PC-3 (cell line): ENCODE measurements around the gene MPZL1. TPM values are rescaled to one million over a fixed set of nuclear protein-coding genes. Genes with fewer than 3 reads are reported as not detected.

Experiments
- ATAC-seq: fragments of 200-7000 bp; cut with Tn5 transposase; 2 replicates; pipeline ENCODE4 v1.9.1; 2020; ENCODE audit warnings: mild to moderate bottlenecking, moderate library complexity
- BruUV-seq: library from RNA; stranded (reverse); fragments of 400-500 nt; replicated peaks from 2 replicates; lab custom pipeline; 2021; lab: Mats Ljungman, UMichigan
- CTCF ChIA-PET: fragments of 300-600 bp; sonication (Branson Sonifier 250); formaldehyde crosslinking; loops from one replicate; lab custom pipeline; 2022; ENCODE audit warnings: antibody characterized with exemption; lab: Charles Lee
- POLR2A ChIA-PET: fragments of 300-600 bp; sonication (Branson Sonifier 250); formaldehyde crosslinking; loops from one replicate; lab custom pipeline; 2022; ENCODE audit warnings: antibody characterized with exemption; ENCODE audit not compliant: unreplicated experiment; lab: Charles Lee
- DNase-seq: peaks from one replicate; pipeline ENCODE4 v3.0.0-alpha.2; 2015
- H2AFZ ChIP-seq: fragments of 300-600 bp; sonication (generic); 2 replicates; pipeline ENCODE4 v1.6.0; 2016; ENCODE audit warnings: antibody characterized with exemption, low read length
- H3F3A ChIP-seq: fragments of 300-600 bp; sonication (generic); one replicate; pipeline ENCODE4 v1.6.0; 2017; ENCODE audit warnings: antibody characterized with exemption, low read length, control low read depth, mild to moderate bottlenecking; ENCODE audit not compliant: unreplicated experiment
- H3K27ac ChIP-seq: fragments of 300-600 bp; sonication (generic); 2 replicates; pipeline ENCODE4 v1.5.1; 2016; ENCODE audit warnings: mild to moderate bottlenecking, low read length
- H3K27me3 ChIP-seq: fragments of 300-600 bp; sonication (generic); 2 replicates; pipeline ENCODE4 v1.6.1; 2016; ENCODE audit warnings: low read length, mixed read lengths
- H3K36me3 ChIP-seq: fragments of 300-600 bp; sonication (generic); 2 replicates; pipeline ENCODE4 v1.6.1; 2016; ENCODE audit warnings: low read depth, mixed run types, low read length, mixed read lengths
- H3K4me1 ChIP-seq: fragments of 300-600 bp; sonication (generic); 2 replicates; pipeline ENCODE4 v1.5.1; 2016; ENCODE audit warnings: low read length; ENCODE audit not compliant: insufficient read depth
- H3K4me2 ChIP-seq: fragments of 300-600 bp; sonication (generic); 2 replicates; pipeline ENCODE4 v1.6.0; 2016; ENCODE audit warnings: low read length
- H3K4me3 ChIP-seq: fragments of 300-600 bp; sonication (generic); 2 replicates; pipeline ENCODE4 v1.5.1; 2016; ENCODE audit warnings: mild to moderate bottlenecking, low read length, mixed read lengths
- H3K79me2 ChIP-seq: fragments of 300-600 bp; sonication (generic); 2 replicates; pipeline ENCODE4 v1.6.1; 2017; ENCODE audit warnings: low read length, mixed read lengths
- H3K9ac ChIP-seq: fragments of 300-600 bp; sonication (generic); 2 replicates; pipeline ENCODE4 v1.6.0; 2016; ENCODE audit warnings: mild to moderate bottlenecking, low read length
- H3K9me2 ChIP-seq: fragments of 300-600 bp; sonication (generic); replicated peaks from 2 replicates; pipeline ENCODE4 v1.6.1; 2016; ENCODE audit warnings: mixed run types, low read length, mixed read lengths
- H3K9me3 ChIP-seq: fragments of 300-600 bp; sonication (generic); 2 replicates; pipeline ENCODE4 v1.6.1; 2016; ENCODE audit warnings: low read length, mixed read lengths
- H4K20me1 ChIP-seq: fragments of 300-600 bp; sonication (generic); 2 replicates; pipeline ENCODE4 v1.6.1; 2016; ENCODE audit warnings: low read length, mixed read lengths
- CTCF ChIP-seq: fragments of 300-600 bp; sonication (generic); conservative IDR thresholded peaks from 2 replicates; pipeline ENCODE4 v1.5.1; 2017; ENCODE audit warnings: antibody characterized with exemption, low read depth, mild to moderate bottlenecking, low read length
- EZH2 ChIP-seq: fragments of 300-600 bp; sonication (generic); IDR thresholded peaks from one replicate; pipeline ENCODE4 v1.6.1; 2017; ENCODE audit warnings: antibody characterized with exemption, mild to moderate bottlenecking, low read length; ENCODE audit not compliant: unreplicated experiment
- EZH2phosphoT487 ChIP-seq: fragments of 300-600 bp; sonication (generic); IDR thresholded peaks from 2 replicates; pipeline ENCODE4 v1.6.1; 2018; ENCODE audit warnings: mild to moderate bottlenecking, antibody characterized with exemption, low read length, borderline replicate concordance
- intact Hi-C: fragments of 100-400 bp; cut with micrococcal nuclease; formaldehyde crosslinking; loops from 2 replicates; pipeline ENCODE4 v1.9.0; 2023
- total RNA-seq: library from RNA; depleted of rRNA; stranded (reverse); fragments of >200 nt; gene quantifications from 2 replicates; pipeline ENCODE4 v1.2.3, GENCODE V29; 2014

The MPZL1 gene
- total RNA-seq, 1 experiment from 2014 or later: 86.5 TPM

GRCh38 chr1:167698313-167698712, 23.5 kb upstream of the MPZL1 start:
- Histone ChIP-seq H3K4me2 (no peak overlapping the region), H2AFZ (no peak overlapping the region)
- peak; percentile 29; the same call in 1 of the 2 replicates for ATAC-seq

GRCh38 chr1:167701510-167701909, 20.3 kb upstream of the MPZL1 start:
- no peaks in the 10 kb centered on the region for H3K36me3 ChIP-seq
- no peak for TF ChIP-seq CTCF
- no peak for TF ChIP-seq EZH2phosphoT487
- TF ChIP-seq EZH2: no peak
- H2AFZ ChIP-seq: no peak overlapping the region
- H3K27me3 ChIP-seq: peaks cover 55% of the 10 kb centered on the region
- H3K79me2 ChIP-seq: no peaks in the 10 kb centered on the region
- no peaks in the 10 kb centered on the region for H3K4me1 ChIP-seq
- H3K4me3 ChIP-seq: no peak overlapping the region
- CTCF ChIA-PET: no interaction called here
- H3F3A ChIP-seq: no peaks in the 10 kb centered on the region
- no TSS peak for BruUV-seq
- H3K9ac ChIP-seq: no peak overlapping the region
- POLR2A ChIA-PET: no interaction called here
- ATAC-seq (no peak), DNase-seq (no peak)
- H3K9me2 ChIP-seq: no peaks in the 10 kb centered on the region
- H3K27ac ChIP-seq: no peak overlapping the region
- no peaks in the 10 kb centered on the region for H4K20me1 ChIP-seq
- H3K9me3 ChIP-seq: no peaks in the 10 kb centered on the region
- intact Hi-C loops: no loop called here
- H3K4me2 ChIP-seq: no peak overlapping the region

More at GRCh38 chr1:167698313-167698712, 23.5 kb upstream of the MPZL1 start:
- no peaks in the 10 kb centered on the region for H3K79me2 ChIP-seq
- no peaks in the 10 kb centered on the region for H4K20me1 ChIP-seq
- no TSS peak for BruUV-seq
- H3K9me2 ChIP-seq: no peaks in the 10 kb centered on the region
- TF ChIP-seq CTCF (no peak), EZH2 (no peak), EZH2phosphoT487 (no peak)
- no peak overlapping the region for H3K9ac ChIP-seq
- intact Hi-C loops: no loop called here
- H3F3A ChIP-seq: no peaks in the 10 kb centered on the region
- H3K27me3 ChIP-seq: peaks cover 24% of the 10 kb centered on the region
- H3K4me1 ChIP-seq: no peaks in the 10 kb centered on the region
- no peak overlapping the region for H3K4me3 ChIP-seq
- CTCF ChIA-PET: no interaction called here
- POLR2A ChIA-PET: no interaction called here
- DNase-seq: no peak
- H3K9me3 ChIP-seq: no peaks in the 10 kb centered on the region
- H3K36me3 ChIP-seq: no peaks in the 10 kb centered on the region
- H3K27ac ChIP-seq: no peak overlapping the region

- no peak for ATAC-seq
- Histone ChIP-seq H3K9ac (no peak overlapping the region), H3K4me2 (no peak overlapping the region), H3F3A (no peaks in the 10 kb centered on the region), H3K9me3 (no peaks in the 10 kb centered on the region), H3K4me1 (no peaks in the 10 kb centered on the region), H4K20me1 (no peaks in the 10 kb centered on the region), H3K79me2 (no peaks in the 10 kb centered on the region), H3K27ac (no peak overlapping the region), H3K9me2 (no peaks in the 10 kb centered on the region), H2AFZ (no peak overlapping the region), H3K4me3 (no peak overlapping the region), H3K36me3 (no peaks in the 10 kb centered on the region), H3K27me3 (peaks cover 55% of the 10 kb centered on the region)
- POLR2A ChIA-PET: no interaction called here
- TF ChIP-seq CTCF (no peak), EZH2phosphoT487 (no peak), EZH2 (no peak)
- no TSS peak for BruUV-seq
- no peak for DNase-seq
- CTCF ChIA-PET: no interaction called here
- intact Hi-C loops: no loop called here
Measured at GRCh38 chr1:167703557-167703956, 18.2 kb upstream of the MPZL1 start.
